ENCODE data around the gene OR2M3. TPM values are rescaled to one million over a fixed set of nuclear protein-coding genes. Genes with fewer than 3 reads are reported as not detected.
"Not testable (repeated sequence)": the region's sequence is repeated elsewhere in the genome, so short reads cannot be mapped to it uniquely, and the experiment has no call there.

The OR2M3 gene, protein sequence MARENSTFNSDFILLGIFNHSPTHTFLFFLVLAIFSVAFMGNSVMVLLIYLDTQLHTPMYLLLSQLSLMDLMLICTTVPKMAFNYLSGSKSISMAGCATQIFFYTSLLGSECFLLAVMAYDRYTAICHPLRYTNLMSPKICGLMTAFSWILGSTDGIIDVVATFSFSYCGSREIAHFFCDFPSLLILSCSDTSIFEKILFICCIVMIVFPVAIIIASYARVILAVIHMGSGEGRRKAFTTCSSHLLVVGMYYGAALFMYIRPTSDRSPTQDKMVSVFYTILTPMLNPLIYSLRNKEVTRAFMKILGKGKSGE
- total RNA-seq (2014; rRNA removed; shearing (Covaris generic)): not detected in 2 replicates

GRCh38 chr1:248196965-248197364 is at the start of gene OR2M3:
OR2M3 (plus strand) TSS chr1:248197265; CDS start chr1:248203068, 5,803 bp downstream.
- no peak for DNase-seq (ENCODE audit: low spot score)

- no peak for DNase-seq (ENCODE audit: low spot score)
These were observed 44.8 kb upstream of the OR2M3 start for GRCh38 chr1:248152056-248152827.

DNA sequence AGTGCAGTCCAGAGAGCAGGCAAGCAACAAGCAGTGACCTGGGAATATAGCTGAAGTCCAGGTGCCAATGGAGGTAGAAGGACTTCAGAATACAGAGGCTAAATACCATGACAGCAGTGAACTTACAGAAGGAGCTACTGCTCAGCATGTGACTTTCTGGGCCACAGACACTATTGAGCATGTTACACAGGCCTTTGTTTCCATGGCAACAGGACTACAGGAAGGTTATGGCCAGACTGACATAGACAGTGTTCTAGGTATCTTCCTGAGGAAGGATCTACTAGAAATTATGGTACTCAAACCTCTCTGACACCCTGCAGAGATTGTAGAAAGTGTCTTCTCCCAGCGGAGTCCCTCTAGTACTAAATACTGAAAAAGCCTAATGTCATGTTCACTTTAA is 41.1 kb upstream of the OR2M3 start:
- DNase-seq (ENCODE audit: low spot score): no peak

DNA sequence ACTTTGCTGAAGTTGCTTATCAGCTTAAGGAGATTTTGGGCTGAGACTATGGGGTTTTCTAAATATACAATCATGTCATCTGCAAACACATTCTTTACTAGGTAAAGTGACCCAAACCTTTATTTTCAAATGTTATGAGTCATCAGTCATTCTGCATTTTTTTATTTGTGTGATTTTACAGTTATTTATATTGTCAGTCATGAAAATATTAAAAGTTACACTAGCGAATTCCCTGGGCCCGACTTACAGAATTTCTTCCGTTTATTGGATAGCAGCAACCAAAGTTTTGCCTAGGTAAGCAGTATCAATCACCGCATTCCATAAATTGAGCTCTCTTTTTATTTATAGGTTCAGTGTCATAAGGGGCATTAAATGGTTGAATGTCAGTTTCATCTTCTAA is 38.3 kb upstream of the OR2M3 start:
- no peak for DNase-seq (ENCODE audit: low spot score)

GRCh38 chr1:248164031-248164430 is 33.0 kb upstream of the OR2M3 start:
- DNase-seq (ENCODE audit: low spot score): no peak

DNA sequence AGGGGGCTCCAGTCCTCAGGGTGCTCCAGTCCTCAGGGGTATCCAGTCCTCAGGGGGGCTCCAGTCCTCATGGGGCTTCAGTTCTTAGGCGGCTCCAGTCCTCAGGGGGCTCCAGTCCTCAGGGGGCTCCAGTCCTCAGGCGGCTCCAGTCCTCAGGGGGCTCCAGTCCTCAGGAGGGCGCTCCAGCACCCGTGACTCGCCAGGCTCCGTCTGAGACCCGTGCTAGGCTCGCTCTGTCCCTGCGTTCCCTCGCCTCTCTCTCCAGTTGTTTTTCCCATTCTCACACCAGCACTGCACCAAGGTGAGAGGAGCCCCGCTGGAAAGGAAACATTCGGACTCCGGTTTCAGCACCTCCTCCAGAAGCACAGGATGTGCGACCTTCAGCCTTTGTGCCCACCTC is 31.9 kb upstream of the OR2M3 start:
- no peak for DNase-seq (ENCODE audit: low spot score)

DNA sequence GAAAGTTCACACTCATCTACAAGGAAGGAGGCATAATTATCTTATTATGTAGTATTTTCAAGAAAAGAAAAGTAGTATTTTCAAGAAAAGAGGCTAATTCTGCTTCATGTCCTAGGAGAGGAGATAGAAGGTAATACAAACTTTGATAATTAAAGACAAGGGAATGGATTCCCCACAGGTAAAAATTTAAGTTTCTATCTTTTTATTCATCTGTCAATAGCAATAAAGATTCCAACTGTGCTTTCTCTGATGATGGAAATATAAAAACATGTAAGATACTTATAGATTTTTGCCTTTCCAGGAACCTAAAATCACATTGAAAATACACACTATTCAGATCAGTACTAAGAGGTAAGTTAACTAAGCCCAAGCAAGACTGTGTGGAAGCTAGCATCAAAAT is 22.5 kb upstream of the OR2M3 start, which contains the start of gene OR2M2:
Gene OR2M2, plus strand, starts transcription at position 301 of the 400 bp plus-strand sequence. CDS start 5,165 bp downstream, outside the sequence.
- DNase-seq (ENCODE audit: low spot score): no peak

DNA sequence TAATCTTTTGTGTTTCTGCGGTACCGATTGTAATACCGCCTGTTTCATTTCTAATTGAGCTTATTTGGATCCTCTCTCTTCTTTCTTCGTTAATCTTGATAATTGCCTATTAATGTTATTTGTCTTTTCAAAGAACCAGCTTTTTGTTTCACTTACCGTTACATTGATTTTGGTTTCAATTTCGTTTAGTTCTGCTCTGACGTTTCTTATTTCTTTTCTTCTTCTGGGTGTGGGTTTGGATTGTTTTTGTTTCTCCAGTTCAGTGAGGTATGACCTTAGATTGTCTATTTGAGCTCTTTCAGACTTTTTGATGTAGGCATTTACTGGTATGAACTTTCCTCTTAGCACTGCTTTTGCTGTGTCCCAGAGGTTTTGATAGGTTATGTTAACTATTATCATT is 13.1 kb upstream of the OR2M3 start:
- no peak for DNase-seq (ENCODE audit: low spot score)

- no peak for DNase-seq (ENCODE audit: low spot score)
These were observed 9.7 kb upstream of the OR2M3 start for GRCh38 chr1:248187363-248187762.

DNA sequence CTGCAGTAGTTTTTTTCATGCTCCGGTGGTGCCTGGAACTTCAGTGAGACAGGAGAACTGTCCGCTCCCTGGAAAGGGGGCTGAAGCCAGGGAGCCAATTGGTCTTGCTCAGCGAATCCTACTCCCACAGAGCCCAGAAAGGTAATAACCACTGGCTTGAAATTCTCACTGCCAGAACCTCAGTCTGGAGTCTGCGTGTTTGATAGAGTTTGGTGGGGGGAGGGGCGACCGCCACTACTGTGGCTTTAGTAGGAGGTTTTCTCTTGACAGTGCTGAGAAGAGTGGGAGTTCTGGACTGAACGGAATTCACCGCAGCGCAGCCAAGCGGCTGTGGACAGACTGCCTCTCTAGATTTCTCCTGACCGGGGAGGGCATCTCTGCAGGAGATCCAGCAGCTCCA is 8.0 kb upstream of the OR2M3 start:
- DNase-seq (ENCODE audit: low spot score): no peak

DNA sequence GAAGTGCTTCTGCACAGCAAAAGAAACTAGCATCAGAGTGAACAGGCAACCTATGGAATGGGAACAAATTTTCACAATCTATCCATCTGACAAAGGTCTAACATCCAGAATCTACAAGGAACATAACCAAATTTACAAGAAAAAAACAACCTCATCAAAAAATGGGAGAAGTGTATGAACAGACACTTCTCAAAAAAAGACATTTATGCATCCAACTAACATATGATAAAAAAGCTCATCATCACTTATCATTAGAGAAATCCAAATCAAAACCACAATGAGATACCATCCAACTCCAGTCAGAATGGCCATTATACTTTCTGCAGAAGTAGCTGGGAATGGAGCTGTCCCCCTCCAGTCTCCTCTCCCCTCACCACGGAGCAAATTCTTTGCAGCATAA is 2.9 kb upstream of the OR2M3 start:
- no peak for DNase-seq (ENCODE audit: low spot score)

GRCh38 chr1:248215880-248216279 is 18.8 kb downstream of the OR2M3 start:
- DNase-seq (ENCODE audit: low spot score): no peak

GRCh38 chr1:248225537-248225936 is 28.5 kb downstream of the OR2M3 start:
- DNase-seq (ENCODE audit: low spot score): no peak

- DNase-seq (ENCODE audit: low spot score): no peak
These were observed 32.4 kb downstream of the OR2M3 start for GRCh38 chr1:248229360-248229908.

DNA sequence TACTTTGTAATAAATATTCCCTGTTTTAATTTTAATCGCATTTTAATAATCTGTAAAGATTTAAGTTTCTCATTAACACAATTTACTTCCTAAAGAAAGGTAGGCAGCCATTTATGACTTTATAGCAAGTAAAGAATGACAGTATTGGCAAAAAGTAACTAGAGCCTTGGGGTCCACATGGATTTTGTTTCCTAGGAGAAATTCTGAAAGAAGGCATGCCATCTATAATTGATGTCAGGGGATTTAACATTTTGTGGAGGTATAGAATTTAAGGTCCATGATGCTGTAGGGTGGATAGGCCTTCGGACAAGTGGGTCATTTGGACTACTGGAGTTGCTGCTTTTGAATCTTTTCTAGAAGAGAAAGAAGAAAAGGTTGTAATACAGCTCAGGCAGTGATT is 34.1 kb downstream of the OR2M3 start, which contains the start of gene OR2M4:
Gene OR2M4, plus strand, starts transcription at position 301 of the 400 bp plus-strand sequence. CDS start 7,512 bp downstream, outside the sequence.
- no peak for DNase-seq (ENCODE audit: low spot score)

DNA sequence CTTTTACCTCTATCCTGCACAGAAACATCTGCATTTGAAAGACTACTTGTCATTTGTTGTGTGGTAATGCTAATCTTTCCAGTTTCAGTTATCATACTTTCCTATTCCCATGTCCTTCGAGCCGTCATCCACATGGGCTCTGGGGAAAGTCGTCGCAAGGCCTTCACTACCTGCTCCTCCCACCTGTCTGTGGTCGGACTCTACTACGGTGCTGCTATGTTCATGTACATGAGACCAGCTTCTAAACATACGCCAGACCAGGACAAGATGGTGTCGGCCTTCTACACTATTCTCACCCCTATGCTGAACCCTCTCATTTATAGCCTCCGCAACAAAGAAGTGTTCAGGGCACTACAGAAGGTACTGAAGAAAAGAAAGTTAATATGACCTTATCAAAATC is 42.4 kb downstream of the OR2M3 start:
- DNase-seq (ENCODE audit: low spot score): no peak

GRCh38 chr1:248243204-248243603 is 46.1 kb downstream of the OR2M3 start:
- DNase-seq (ENCODE audit: low spot score): peak; percentile 51

GRCh38 chr1:248259309-248259708 is 62.2 kb downstream of the OR2M3 start:
- not testable (repeated sequence) for DNase-seq (ENCODE audit: low spot score)

Measured in HT-29 (cell line).